GM20000 (cell line): ENCODE results near the gene CS.

Source experiments
- DNase-seq: peaks from one replicate; pipeline ENCODE4 v3.0.0; 2012; ENCODE audit warnings: low spot score
- CTCF ChIP-seq: IDR thresholded peaks from 2 replicates; pipeline ENCODE4 v1.5.1; 2012; ENCODE audit warnings: mild to moderate bottlenecking, control low read depth; ENCODE audit errors: extremely low read depth, missing control alignments

Gene CS

GRCh38 chr12:56260921-56261320 lies 39.2 kb downstream of the CS start:
- no peak for TF ChIP-seq CTCF
- no peak for DNase-seq

GRCh38 chr12:56260380-56260779 lies 39.8 kb downstream of the CS start:
- DNase-seq, result no peak
- no peak for TF ChIP-seq CTCF

- DNase-seq, result no peak
- no peak for TF ChIP-seq CTCF
These were observed 41.3 kb downstream of the CS start for GRCh38 chr12:56258820-56259183.

- DNase-seq, result peak; percentile 99
- peak; percentile 85 for TF ChIP-seq CTCF
These were observed 41.9 kb downstream of the CS start, which contains the start of gene ANKRD52 for GRCh38 chr12:56258068-56258819. TSS of gene ANKRD52 (minus strand) at chr12:56258384. CDS start at chr12:56258269, 115 bp downstream.

- TF ChIP-seq CTCF, result no peak
- peak; percentile 47 for DNase-seq
These were observed 42.6 kb downstream of the CS start for GRCh38 chr12:56257491-56258067.

- no peak for DNase-seq
- TF ChIP-seq CTCF, result no peak
These were observed 43.1 kb downstream of the CS start for GRCh38 chr12:56257071-56257470.

- DNase-seq, result no peak
- no peak for TF ChIP-seq CTCF
These were observed 43.7 kb downstream of the CS start for GRCh38 chr12:56256326-56256960.
